HG03575 (cell line): Measurements from ENCODE around the gene CDC42EP4.
A peak's percentile ranks its signal among the peaks of the same experiment; 100 is the strongest.

ENCODE experiments used
- ATAC-seq: cut with Tn5 transposase; IDR thresholded peaks from one replicate; pipeline ENCODE4 v1.9.1; 2021; ENCODE audit not compliant: unreplicated experiment, insufficient number of reproducible peaks, low FRiP score; ENCODE audit errors: extremely low read depth

Gene CDC42EP4

GRCh38 chr17:73311781-73312641, at the start of gene CDC42EP4:
Gene CDC42EP4 (minus strand): TSS chr17:73312001. CDS start chr17:73286500, 25,501 bp downstream.
- ATAC-seq, result peak; percentile 62

GRCh38 chr17:73360961-73361761, 49.4 kb upstream of the CDC42EP4 start:
- no peak for ATAC-seq

- ATAC-seq, result no peak
Observed at GRCh38 chr17:73359987-73360410, 48.2 kb upstream of the CDC42EP4 start.

- no peak for ATAC-seq
Observed at GRCh38 chr17:73359352-73359751, 47.6 kb upstream of the CDC42EP4 start.

GRCh38 chr17:73358668-73359067, 46.9 kb upstream of the CDC42EP4 start:
- no peak for ATAC-seq

- no peak for ATAC-seq
Observed at GRCh38 chr17:73357981-73358380, 46.2 kb upstream of the CDC42EP4 start.

- no peak for ATAC-seq
Observed at GRCh38 chr17:73357318-73357717, 45.5 kb upstream of the CDC42EP4 start.

GRCh38 chr17:73356561-73357170, 44.9 kb upstream of the CDC42EP4 start:
- no peak for ATAC-seq

- ATAC-seq, result no peak
Observed at GRCh38 chr17:73354423-73355284, 42.9 kb upstream of the CDC42EP4 start.

- ATAC-seq, result no peak
Observed at GRCh38 chr17:73352261-73352660, 40.5 kb upstream of the CDC42EP4 start.

- no peak for ATAC-seq
Observed at GRCh38 chr17:73351764-73352163, 40.0 kb upstream of the CDC42EP4 start.

- ATAC-seq, result no peak
Observed at GRCh38 chr17:73350864-73351263, 39.1 kb upstream of the CDC42EP4 start.

GRCh38 chr17:73349647-73350046, 37.8 kb upstream of the CDC42EP4 start:
- ATAC-seq, result no peak

GRCh38 chr17:73349138-73349537, 37.3 kb upstream of the CDC42EP4 start:
- no peak for ATAC-seq

GRCh38 chr17:73348829-73349095, 37.0 kb upstream of the CDC42EP4 start:
- no peak for ATAC-seq

- ATAC-seq, result no peak
Observed at GRCh38 chr17:73348018-73348828, 36.4 kb upstream of the CDC42EP4 start.

- ATAC-seq, result no peak
Observed at GRCh38 chr17:73347351-73347750, 35.5 kb upstream of the CDC42EP4 start.

GRCh38 chr17:73346501-73347162, 34.8 kb upstream of the CDC42EP4 start:
- no peak for ATAC-seq
